PC-9 (cell line): Measurements from ENCODE around the gene MCF2L. TPM values are rescaled to one million over a fixed set of nuclear protein-coding genes. Genes with fewer than 3 reads are reported as not detected.

Experiments used
- BruUV-seq: library from RNA; stranded (reverse); fragments of 400-500 nt; replicated peaks from 2 replicates; lab custom pipeline; 2021; lab: Mats Ljungman, UMichigan
- CTCF ChIA-PET: fragments of 300-600 bp; sonication (Branson Sonifier 250); formaldehyde crosslinking; loops from one replicate; lab custom pipeline; 2022; ENCODE audit warnings: antibody characterized with exemption; lab: Charles Lee
- POLR2A ChIA-PET: fragments of 300-600 bp; sonication (Branson Sonifier 250); formaldehyde crosslinking; loops from one replicate; lab custom pipeline; 2022; ENCODE audit warnings: antibody characterized with exemption; ENCODE audit not compliant: unreplicated experiment; lab: Charles Lee
- DNase-seq, 2 experiments: peaks; one replicate each; pipeline versions ENCODE4 v3.0.0 to v3.0.0-alpha.2; 2015 to 2022; ENCODE audit warnings: mixed read lengths in 1 of 2
- H2AFZ ChIP-seq: fragments of 200-600 bp; sonication (generic); 2 replicates; pipeline ENCODE4 v1.8.1; 2017; ENCODE audit warnings: antibody characterized with exemption
- H3F3A ChIP-seq: fragments of 200-600 bp; sonication (generic); 2 replicates; pipeline ENCODE4 v1.8.1; 2017; ENCODE audit warnings: antibody characterized with exemption, mild to moderate bottlenecking, low read depth; ENCODE audit not compliant: insufficient read depth
- H3K27ac ChIP-seq: fragments of 200-600 bp; sonication (generic); 2 replicates; pipeline ENCODE4 v1.6.1; 2016; ENCODE audit warnings: mixed run types
- H3K27me3 ChIP-seq: fragments of 200-600 bp; sonication (generic); 2 replicates; pipeline ENCODE4 v1.6.1; 2016; ENCODE audit warnings: low read depth, mixed run types; ENCODE audit not compliant: insufficient read depth
- H3K36me3 ChIP-seq: fragments of 200-600 bp; sonication (generic); 2 replicates; pipeline ENCODE4 v1.6.1; 2016; ENCODE audit warnings: low read depth, mixed run types
- H3K4me1 ChIP-seq: fragments of 200-600 bp; sonication (generic); replicated peaks from 2 replicates; pipeline ENCODE4 v1.6.1; 2016; ENCODE audit warnings: mixed run types; ENCODE audit not compliant: insufficient read depth
- H3K4me2 ChIP-seq: fragments of 200-600 bp; sonication (generic); 2 replicates; pipeline ENCODE4 v1.6.1; 2017; ENCODE audit warnings: mixed run types
- H3K4me3 ChIP-seq: fragments of 200-600 bp; sonication (generic); 2 replicates; pipeline ENCODE4 v1.6.1; 2016; ENCODE audit warnings: mixed run types
- H3K79me2 ChIP-seq: fragments of 200-600 bp; sonication (generic); 2 replicates; pipeline ENCODE4 v1.6.1; 2017; ENCODE audit warnings: low read depth, mixed run types
- H3K9me2 ChIP-seq: fragments of 200-600 bp; sonication (generic); 2 replicates; pipeline ENCODE4 v1.8.1; 2017; ENCODE audit warnings: mild to moderate bottlenecking; ENCODE audit not compliant: insufficient read depth
- H3K9me3 ChIP-seq: fragments of 200-600 bp; sonication (generic); 2 replicates; pipeline ENCODE4 v1.8.1; 2016; ENCODE audit warnings: low read depth; ENCODE audit not compliant: insufficient read depth
- H4K20me1 ChIP-seq: fragments of 200-600 bp; sonication (generic); 2 replicates; pipeline ENCODE4 v1.8.1; 2017; ENCODE audit not compliant: insufficient read depth
- CTCF ChIP-seq: fragments of 200-600 bp; sonication (generic); conservative IDR thresholded peaks from 2 replicates; pipeline ENCODE4 v1.6.1; 2017; ENCODE audit warnings: mixed run types, antibody characterized with exemption, mild to moderate bottlenecking, moderate library complexity
- EZH2 ChIP-seq: fragments of 200-600 bp; sonication (generic); IDR thresholded peaks from 2 replicates; pipeline ENCODE4 v1.8.0; 2017; ENCODE audit warnings: antibody characterized with exemption, low read depth
- intact Hi-C: fragments of 100-400 bp; cut with micrococcal nuclease; formaldehyde crosslinking; loops from one replicate; pipeline ENCODE4 v1.10.0; 2022; ENCODE audit not compliant: unreplicated experiment
- total RNA-seq: library from RNA; stranded (reverse); gene quantifications from 2 replicates; pipeline ENCODE4 v1.2.3, GENCODE V29; 2021

Gene MCF2L
- total RNA-seq, 1 experiment from 2014 or later: 28.2 TPM

GRCh38 chr13:113041896-113042295, 72.9 kb downstream of the MCF2L start:
- Histone ChIP-seq H2AFZ (no peak overlapping the region), H3K36me3 (no peaks in the 10 kb centered on the region), H3K4me1 (no peaks in the 10 kb centered on the region), H3K9me2 (no peaks in the 10 kb centered on the region), H3K79me2 (no peaks in the 10 kb centered on the region), H3F3A (no peaks in the 10 kb centered on the region; the same call in 1 of the 2 replicates), H3K4me2 (no peak overlapping the region), H3K4me3 (no peak overlapping the region), H3K9me3 (no peaks in the 10 kb centered on the region), H3K27me3 (no peaks in the 10 kb centered on the region), H3K27ac (no peak overlapping the region), H4K20me1 (peaks cover 5% of the 10 kb centered on the region; the same call in 1 of the 2 replicates)
- CTCF ChIA-PET: no interaction called here
- no TSS peak for BruUV-seq
- intact Hi-C loops: no loop called here
- TF ChIP-seq EZH2 (no peak), CTCF (no peak)
- DNase-seq: no peak
- POLR2A ChIA-PET: no interaction called here

GRCh38 chr13:113042456-113042855, 73.4 kb downstream of the MCF2L start:
- H3K36me3 ChIP-seq: no peaks in the 10 kb centered on the region
- no TSS peak for BruUV-seq
- no peaks in the 10 kb centered on the region; the same call in 1 of the 2 replicates for H3F3A ChIP-seq

GRCh38 chr13:113043001-113043630, 74.1 kb downstream of the MCF2L start:
- Histone ChIP-seq H3K27ac (no peak overlapping the region), H3K9me3 (no peaks in the 10 kb centered on the region), H4K20me1 (peaks cover 5% of the 10 kb centered on the region; the same call in 1 of the 2 replicates), H3K9me2 (no peaks in the 10 kb centered on the region), H3K4me3 (no peak overlapping the region), H3K27me3 (no peaks in the 10 kb centered on the region), H3K36me3 (no peaks in the 10 kb centered on the region), H3K4me2 (no peak overlapping the region), H3F3A (no peaks in the 10 kb centered on the region; the same call in 1 of the 2 replicates), H3K4me1 (no peaks in the 10 kb centered on the region), H3K79me2 (no peaks in the 10 kb centered on the region), H2AFZ (no peak overlapping the region)
- POLR2A ChIA-PET: no interaction called here
- TF ChIP-seq CTCF (no peak), EZH2 (no peak)
- CTCF ChIA-PET: no interaction called here
- no TSS peak for BruUV-seq
- no peak for DNase-seq
- intact Hi-C loops: no loop called here

More at GRCh38 chr13:113042456-113042855, 73.4 kb downstream of the MCF2L start:
- H4K20me1 ChIP-seq: peaks cover 5% of the 10 kb centered on the region; the same call in 1 of the 2 replicates
- no peaks in the 10 kb centered on the region for H3K9me3 ChIP-seq
- H3K4me3 ChIP-seq: no peak overlapping the region
- no peaks in the 10 kb centered on the region for H3K9me2 ChIP-seq
- H3K4me2 ChIP-seq: no peak overlapping the region
- DNase-seq: no peak
- H3K27me3 ChIP-seq: no peaks in the 10 kb centered on the region
- CTCF ChIA-PET: no interaction called here
- H3K79me2 ChIP-seq: no peaks in the 10 kb centered on the region
- H3K4me1 ChIP-seq: no peaks in the 10 kb centered on the region
- no peak overlapping the region for H2AFZ ChIP-seq
- H3K27ac ChIP-seq: no peak overlapping the region
- intact Hi-C loops: no loop called here
- TF ChIP-seq CTCF: no peak
- TF ChIP-seq EZH2: no peak
- POLR2A ChIA-PET: no interaction called here
